Stimulated activated CD8-positive, alpha-beta memory T cell treated with anti-CD3 and anti-CD28 coated beads, Interleukin-12 subunit alpha, Interleukin-12 subunit beta, amount 100 ng/mL, for 24 hours (primary cell): ENCODE measurements around the gene ITPR3.

ENCODE experiments used
- DNase-seq: peaks from one replicate; pipeline ENCODE4 v3.0.0-alpha.2; 2020; ENCODE audit errors: extremely low read depth

ITPR3 gene

DNA sequence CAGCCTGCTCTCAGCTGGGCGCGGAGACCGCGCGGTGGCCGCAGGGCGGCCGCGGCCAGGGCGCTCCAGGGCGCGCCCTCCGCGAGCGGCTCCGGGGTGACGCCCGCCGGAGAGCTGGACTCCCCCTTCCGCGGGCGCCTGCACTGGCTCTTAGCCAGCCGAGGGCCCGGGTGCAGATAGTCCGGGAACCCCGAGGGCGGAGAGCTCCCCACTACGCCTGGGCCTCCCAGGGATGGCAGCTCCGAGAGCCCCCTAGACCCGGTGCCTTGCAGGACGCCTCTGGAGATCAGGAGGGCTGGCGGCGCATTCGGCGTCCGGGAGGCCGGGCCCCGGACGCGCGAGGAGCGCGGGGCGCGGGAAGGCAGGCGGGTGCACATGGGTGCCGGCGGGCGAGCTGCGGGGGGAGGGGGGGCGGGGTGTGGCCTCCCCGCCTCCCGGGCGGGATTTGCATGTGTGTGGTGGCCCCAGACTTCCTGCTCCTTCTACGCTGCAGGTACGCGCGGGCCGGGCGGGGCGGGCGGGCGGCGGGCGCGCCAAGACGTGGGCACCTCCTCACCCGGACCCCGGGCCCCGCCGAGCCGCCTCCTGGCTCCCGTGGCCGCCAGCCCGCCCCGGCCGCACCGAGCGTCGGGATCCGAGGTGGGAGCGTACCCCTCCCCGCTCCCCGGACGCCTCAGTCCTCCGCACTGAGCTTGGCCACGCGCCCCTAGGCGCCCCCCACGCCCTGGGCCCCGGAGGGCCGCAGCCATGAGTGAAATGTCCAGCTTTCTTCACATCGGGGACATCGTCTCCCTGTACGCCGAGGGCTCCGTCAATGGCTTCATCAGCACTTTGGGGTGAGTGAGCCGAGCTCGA, at the start of gene ITPR3:
Gene ITPR3, plus strand, starts transcription at position 467 of the 855 bp plus-strand sequence. Its CDS starts 281 bp downstream, at position 748.
- peak; percentile 42 for DNase-seq

DNA sequence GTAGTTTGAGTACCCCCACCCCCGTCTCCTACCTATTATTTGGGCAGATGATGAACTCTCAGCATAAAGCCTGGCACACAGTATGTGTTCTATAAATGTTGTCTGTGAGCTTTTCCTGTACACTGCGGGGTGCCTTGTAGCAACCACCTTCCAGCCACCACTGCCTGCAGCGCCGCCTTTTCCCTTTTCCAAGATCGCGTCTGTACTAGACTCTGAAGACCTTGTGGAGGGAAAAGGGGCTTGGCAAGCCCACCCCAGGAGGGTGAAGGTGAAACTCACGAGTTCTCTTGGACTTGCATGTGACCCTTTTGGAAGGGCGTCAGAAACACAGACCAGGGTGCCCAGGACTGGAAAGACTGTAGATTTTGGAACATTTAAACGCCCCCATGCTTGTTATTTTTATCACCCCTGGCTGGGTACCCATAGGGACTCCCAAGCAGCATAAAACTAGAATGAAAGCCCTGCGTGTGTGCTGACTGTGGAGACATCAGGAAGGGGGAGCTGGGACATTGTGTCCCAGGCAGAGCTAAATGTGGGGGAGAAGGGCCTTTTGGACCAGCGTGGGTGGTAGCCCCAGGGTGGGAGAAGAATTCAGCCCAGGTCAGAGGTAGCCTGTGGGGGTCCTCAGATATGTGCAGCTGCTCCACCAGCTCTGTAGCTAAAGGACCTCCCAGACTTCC, 49.3 kb upstream of the ITPR3 start:
- no peak for DNase-seq

DNA sequence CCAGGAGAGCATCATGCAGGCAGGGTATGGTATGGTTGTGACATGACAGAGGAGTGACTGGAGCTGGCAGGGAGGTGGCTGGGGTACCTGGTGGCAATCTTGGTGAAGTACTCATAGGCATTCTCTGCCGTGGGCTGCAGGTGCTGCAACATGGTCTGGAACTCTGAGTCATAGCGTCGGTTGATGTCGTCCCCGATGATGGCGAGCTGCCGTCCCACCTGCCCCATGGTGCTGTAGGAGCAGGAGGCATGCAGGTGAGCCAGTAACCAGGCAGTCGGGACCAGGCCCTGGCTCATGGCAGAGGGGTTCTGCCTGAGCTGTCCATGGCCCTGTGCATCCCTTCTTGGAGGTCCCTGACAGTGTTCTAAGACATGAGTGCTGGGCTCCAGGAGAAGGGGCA, 45.9 kb upstream of the ITPR3 start:
- no peak for DNase-seq

DNA sequence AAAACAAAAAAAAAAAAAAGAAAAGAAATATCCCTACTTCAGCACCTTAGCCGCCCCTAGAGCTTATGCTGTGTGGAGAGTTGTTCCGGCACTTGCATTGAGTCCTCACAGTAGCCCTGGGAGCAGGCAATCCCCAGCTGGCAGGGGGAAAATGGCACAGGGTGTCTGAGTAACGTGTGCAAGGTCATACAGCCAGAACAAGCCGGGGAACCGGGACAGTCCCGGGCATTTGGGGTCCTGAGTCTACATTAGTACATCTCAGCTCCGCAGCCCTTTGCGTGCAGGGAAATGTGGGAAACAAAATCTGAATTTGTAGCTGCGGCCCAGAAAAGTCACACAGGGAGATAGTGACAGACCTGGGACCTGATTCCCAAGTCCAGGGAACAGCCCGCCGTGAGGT, 44.5 kb upstream of the ITPR3 start:
- no peak for DNase-seq

DNA sequence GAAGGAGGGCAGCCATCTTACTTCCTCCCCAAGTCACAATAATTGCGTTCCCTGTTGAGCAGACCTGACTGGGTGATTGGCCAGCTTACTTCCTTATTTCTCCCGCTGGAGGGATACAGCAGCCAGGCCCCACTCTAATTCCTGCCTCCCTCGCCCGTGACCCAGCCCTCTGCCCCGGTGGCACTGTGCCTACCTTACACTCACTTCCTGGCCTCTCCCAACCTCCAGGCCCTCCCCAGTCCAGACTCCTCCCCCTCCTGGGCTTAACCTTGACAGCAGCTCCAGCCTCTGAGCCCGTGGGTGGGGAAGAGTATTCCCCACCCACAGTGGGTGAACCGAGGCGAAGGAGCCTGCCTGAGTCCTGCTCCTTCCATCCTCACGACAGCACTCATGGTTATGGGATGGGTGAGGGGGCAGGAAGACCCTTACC, 44.0 kb upstream of the ITPR3 start:
- DNase-seq: no peak

DNA sequence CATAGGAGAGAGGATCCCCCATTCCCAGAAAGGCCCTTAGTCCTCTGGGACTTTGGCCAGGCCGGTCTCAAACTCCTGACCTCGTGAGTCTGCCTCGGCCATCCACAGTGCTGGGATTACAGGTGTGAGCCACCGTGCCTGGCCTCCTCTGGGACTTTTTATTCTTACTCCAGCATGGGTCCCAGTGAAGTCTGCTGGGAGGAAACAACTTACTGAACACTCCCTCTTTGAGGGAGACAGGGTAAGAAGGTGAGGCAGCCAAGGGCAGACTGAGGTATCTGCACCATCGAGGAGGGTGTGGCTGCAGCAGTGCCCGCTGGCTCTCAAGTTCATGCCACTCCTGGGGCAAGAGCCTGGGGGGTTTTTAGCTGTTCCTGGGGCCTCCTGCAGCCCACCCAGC, 43.4 kb upstream of the ITPR3 start:
- DNase-seq: no peak

DNA sequence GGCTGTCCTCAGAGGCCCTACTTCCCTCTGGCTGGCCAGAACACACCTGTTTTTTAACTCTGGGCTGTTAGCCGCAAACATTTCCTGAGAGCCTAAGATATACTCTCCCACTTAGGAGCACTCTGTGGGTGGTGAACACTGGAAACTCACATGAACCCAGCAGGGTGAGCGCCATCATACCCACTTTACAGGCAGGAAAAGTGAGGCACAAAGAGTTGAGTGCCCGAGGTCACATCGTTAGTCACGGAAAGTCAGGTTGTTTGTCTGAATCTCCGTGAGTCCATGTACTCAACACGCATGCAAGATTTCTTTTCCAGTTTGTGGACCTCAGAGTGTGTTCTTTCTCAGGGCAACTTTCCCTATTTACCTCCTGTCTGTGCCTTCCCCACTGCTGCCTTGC, 43.0 kb upstream of the ITPR3 start:
- no peak for DNase-seq

DNA sequence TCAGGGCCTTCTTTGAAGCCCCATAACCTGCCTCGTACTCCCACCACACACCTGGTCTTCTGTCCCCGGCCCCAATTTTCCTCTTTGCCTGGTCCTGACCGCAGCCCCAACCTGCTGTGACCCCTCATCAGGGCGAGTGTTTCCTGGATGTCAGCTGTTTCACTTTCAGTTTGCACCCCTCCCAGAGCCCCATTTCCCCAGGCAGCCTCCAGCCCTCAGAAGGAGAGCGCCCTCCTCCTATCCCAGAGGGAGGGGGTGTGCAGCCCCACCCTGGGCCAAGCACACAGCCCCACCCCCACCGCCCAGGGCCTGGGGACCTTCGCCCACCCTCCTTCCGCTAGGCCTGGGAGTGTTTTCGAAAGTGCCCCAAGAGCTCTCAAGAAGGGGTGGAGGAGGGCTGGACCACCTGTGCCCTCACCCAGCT, 42.5 kb upstream of the ITPR3 start:
- no peak for DNase-seq

DNA sequence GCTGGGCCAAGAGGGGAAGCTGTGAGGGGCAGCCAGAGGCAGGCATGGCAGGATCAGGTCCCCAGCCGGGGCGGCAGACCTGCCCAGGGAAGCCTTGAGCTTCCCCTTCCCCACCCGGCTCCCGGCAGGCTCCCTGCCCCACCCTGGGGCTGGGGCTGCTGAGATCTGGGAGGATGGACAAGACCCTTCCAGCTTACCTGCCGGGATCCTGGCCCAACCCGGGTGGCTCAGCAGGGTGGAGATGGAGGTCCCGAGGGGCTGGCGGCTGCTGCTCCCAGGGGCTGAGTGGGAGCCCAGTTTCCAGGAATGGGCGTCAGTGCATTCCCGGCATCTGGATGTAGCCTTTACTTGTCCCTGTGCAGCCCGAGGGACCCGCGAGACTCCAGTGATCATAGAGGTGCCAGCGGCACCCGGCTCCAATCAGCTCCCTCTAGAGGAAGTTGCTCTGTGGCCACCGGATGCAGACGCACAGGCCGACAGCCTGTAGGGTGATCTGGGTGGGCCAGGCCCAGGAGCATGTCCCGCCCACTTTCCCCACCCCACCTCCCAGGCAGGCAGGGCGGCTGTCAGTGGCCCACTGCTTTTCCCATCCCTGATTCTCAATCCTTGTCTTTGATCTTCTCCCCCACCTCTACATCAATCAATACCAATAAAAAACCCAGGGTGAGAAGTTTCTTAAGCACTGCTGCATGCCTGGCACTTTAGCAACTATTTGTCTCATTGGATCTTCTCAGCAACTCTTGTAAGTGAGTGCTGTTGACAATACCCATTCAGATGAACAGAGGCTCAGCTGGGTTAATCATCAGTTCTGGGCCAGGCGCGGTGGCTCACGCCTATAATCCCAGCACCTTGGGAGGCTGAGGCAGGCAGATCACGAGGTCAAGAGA, 41.1 kb upstream of the ITPR3 start, which contains the start of gene BAK1:
Gene BAK1, minus strand, starts transcription at position 449 of the 887 bp plus-strand sequence. CDS start 2,672 bp downstream, outside the sequence.
- DNase-seq: peak; percentile 70

DNA sequence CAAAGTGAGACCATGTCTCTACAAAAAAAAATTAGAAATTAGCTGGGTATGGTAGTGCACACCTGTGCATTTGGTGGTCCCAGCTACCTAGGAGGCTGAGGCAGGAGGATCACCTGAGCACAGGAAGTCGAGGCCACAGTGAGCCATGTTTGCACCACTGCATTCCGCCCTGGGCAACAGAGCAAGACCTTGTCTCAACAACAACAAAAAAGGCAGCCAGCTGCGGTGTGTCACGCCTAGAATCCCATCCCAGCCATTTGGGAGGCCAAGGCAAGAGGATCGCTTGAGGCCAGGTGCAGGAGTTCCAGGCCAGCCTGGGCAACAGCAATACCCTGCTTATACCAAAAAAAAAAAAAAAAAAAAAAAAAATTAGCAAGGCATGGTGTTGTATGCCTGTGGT, 39.9 kb upstream of the ITPR3 start:
- no peak for DNase-seq

DNA sequence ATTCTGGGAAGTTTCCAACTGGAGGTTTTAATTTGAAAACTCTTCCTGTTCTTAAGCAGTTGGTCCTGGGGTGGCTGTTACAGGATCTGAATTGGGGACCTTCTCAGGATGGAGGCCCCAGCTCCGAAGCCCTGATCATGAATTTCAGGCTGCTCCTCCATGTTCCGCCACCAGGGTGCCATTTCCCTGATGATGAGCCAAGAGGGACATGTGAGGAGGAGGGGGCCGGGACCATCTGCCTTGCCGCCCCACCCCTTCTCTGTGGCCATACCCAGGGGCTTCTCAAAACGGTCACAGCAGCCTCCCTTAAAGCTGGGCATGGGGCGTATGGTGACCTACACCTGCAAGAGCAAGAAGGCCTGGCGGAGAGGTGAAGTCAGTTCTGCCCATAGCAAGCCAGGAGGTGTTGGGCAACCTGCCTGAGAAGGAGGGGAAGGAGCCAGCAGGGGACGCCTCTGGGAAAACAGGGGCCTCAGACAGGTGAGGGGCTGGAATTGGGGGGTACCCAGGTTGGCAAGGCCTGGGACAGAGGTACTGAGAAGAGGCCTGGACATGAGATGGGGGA, 37.4 kb upstream of the ITPR3 start:
- DNase-seq: no peak

DNA sequence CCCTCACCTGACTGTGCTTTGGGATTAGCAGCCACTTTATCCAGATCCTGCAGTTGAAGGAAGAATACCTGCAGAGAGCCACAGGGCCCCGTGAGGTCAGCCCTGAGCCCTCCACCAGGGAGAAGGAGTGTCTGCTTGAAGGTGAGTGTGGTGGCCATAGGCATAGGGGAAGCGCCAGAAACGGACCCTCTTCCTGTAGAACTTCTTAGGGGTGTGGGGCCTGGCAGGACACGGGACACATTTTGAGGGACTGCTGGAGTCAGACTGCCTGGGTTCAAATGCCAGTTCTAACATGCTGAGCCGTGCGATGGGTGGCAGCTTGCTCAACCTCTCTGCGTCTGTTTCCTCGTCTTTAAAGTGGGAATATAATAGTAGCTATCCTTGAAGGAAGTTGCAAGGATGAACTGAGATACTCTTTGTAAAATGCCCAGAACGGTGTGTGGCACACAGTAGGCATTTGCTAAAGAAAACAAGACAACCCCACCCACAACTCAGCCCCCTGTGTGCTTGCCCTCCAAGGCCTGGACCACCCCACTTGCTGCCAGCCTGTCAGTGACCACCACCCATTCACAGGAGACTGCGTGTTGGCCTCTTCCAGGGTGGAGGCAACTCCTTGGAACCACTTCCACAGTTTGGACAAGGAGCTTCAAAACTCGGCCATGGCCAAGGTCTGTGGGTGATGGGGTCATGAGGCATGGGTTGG, 36.3 kb upstream of the ITPR3 start:
- DNase-seq: no peak

DNA sequence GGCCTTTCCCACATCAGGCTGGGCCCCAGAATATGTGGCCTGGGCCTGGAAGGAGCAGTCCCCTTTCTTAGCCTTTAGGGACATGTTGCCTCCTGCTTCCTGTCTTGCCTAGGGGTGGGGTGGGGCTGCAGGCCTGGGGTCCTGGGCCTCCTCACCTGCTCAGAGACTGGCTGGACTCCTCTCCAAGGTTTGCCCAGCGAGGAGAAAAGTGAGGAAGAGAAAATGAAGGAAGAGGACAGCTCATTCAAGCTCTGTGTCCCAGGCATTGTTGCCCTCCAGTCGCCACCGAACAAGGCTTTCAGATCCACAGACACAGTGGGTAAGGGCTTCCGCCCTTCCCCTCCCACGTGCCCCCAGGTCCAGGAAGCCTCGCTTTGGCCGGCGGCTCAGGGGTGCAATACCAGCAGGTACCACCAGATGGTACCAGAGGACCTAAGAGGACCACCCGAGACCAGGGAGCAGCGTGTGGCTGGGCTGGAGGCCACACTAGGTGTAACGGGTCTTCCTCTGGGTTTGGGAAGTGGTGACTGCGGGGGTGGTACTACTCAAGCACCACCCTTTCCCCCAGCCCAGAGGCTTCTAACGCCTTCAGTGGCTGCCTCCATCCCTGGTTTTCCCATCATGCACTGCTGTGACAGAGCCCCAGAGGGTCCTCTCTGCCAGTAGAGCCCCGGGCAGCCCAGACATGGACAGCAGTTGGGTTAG, 35.6 kb upstream of the ITPR3 start:
- DNase-seq: peak; percentile 63

DNA sequence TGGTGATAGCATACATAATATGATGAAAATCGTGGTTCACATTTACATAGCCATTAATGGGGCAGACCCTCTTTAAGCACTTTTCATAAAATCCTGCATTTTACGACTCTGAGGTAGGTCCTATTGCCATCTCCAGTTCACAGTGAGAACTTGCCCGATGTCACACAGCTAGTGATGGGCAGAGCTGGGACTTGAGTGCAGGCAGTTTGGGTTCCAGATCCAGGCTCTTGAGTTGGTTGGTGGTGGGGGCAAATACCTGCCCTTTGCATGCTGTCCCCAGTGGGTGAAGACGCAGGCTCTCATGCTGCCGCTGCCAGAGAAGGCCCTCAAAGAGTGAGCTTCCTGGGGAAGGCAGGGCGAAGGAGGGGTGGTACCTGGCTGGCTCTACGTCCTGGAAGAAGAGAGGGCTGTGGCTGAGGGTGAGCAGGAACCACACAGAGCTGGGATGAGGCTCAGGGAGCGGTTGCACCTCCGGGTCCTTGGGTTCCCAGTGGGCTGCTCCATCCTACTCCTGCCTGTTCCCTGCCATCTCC, 34.9 kb upstream of the ITPR3 start:
- DNase-seq: no peak

DNA sequence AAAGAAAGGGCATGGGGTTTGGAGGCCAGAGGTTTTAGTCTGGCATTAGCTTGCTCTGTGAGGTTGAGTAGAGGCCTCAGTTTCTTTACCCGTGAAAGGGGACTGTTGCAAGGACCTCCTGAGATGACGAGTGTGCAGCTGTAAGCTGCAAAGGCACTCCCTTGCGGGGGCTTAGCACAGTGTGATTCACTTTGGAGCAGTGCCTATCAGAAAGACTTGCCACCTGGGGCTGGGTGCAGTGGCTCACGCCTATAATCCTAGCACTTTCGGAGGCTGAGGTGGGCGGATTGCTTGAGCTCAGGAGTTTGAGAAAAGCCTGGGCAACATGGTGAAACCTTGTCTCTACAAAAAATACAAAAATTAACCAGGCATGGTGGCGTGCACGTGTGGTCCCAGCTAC, 33.6 kb upstream of the ITPR3 start:
- no peak for DNase-seq

DNA sequence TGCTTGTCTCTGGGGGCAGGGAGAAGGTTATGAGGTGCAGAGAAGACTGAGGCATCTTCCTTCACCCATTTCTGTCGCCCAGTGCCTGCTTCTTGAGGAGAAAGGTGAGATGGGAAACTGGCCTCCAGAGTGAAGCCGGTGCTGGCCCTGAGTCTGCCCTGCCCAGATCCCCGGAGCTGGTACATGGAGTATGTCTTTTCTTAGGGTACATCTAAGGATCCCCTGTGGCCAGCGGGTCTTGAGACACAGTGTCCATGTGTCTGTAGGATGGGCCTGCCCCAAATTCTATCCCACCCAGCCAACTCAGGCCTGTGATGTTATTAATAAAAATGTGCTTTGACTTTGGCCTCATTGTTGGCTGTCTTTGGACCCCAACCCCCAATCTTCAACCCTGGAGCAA, 32.2 kb upstream of the ITPR3 start:
- DNase-seq: no peak

DNA sequence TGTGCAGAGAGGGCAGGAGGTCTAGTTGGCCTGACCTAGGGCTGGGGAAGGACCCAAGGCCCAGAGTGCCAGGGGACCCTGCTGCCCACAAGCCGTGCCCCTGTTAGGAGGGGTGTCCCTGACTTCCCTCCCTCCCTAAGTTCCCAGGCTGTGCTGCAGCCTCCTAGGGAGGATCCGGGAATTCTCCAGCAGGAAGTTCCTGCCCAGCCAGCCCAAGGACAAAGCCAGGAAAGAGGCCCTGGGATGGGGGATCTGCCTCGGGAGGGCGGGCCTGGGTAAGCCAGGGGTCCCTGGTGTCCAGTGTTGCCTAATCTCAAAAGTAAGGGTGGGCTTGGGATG, 31.8 kb upstream of the ITPR3 start:
- no peak for DNase-seq

DNA sequence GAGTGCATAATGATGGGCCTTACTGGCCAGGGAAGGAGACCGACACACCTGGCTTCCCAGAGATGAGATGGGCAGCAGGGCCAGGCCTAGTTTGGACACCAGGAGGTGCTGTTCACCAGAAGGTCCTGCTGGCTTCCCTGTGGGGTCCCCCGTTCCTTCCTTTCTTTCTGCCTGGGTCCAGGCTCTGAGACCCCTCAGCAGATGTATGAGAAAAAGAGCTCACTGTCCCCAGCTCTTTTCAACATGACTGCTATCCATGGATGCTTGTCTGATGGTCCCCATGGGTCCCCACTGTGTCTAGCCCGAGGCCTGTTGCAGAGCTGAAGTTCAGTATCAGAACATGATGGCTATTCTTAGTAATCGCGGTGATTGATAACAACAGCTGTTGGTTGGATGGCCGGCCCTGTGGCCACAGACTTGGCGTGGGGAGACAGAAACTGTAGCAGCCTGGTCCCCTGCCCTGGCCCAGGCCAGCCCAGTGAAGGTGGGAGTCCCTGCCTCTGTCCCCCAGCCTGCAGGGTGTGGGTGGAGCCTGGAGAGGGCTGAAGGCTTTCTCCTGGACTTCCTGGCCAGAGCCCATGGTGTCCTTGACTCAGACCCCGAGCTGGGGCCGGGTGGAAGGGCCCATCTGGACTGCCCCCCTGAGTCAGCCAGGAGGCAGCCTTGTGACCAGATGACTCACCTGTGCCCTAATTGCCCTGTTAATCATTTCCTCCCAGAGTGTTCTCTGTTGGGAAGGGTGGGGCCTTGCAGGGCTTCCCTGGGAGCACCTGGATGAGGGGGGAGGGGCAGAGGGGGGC, 31.2 kb upstream of the ITPR3 start:
- DNase-seq: no peak

DNA sequence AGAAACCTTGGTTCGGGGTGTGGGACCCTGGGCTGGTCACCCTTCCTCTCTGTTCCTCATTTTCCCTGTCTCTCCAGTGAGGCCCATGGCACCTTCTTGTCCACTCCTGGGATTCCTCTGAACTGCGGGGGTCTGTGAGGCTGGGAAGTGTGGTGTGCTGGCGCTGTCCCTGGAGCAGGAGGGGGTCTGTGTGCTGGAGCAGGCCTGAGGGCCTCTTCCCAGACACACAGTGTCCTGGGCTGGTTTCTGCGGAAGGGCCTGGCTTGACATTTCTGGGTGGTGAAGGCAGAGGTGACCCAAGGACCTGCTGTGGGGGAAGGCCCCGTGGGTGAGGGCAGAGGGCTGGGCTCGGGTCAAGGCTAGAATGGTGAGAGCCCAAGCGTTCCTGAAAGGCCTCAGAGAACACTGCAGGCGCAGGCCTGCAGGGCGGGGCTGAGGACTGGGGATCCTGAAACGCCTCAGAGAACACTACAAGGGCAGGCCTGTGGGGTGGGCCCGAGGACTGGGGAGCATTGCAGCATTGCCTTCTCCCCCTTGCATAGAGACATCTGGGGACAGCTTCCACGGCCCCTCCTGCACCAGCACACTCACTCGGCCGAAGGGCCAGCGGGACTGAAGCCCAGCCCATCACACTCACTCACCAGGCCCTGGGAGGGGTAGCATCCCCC, 30.5 kb upstream of the ITPR3 start:
- DNase-seq: no peak
